ENCODE measurements around the gene LGALS9B.
"Not testable (repeated sequence)": the region's sequence is repeated elsewhere in the genome, so short reads cannot be mapped to it uniquely, and the experiment has no call there.

LGALS9B gene

GRCh38 chr17:20467447-20467846 is at the start of gene LGALS9B:
Gene LGALS9B, minus strand, starts transcription at chr17:20467539. Its CDS starts 69 bp downstream, at chr17:20467470.
- not testable (repeated sequence) for FAIRE-seq

- not testable (repeated sequence) for FAIRE-seq
Measured at GRCh38 chr17:20516986-20517385, 49.6 kb upstream of the LGALS9B start.

- not testable (repeated sequence) for FAIRE-seq
Measured at GRCh38 chr17:20515099-20515498, 47.8 kb upstream of the LGALS9B start.

GRCh38 chr17:20513539-20513938 is 46.2 kb upstream of the LGALS9B start:
- FAIRE-seq: not testable (repeated sequence)

GRCh38 chr17:20512378-20512777 is 45.0 kb upstream of the LGALS9B start:
- not testable (repeated sequence) for FAIRE-seq

- FAIRE-seq: not testable (repeated sequence)
Measured at GRCh38 chr17:20511778-20512177, 44.4 kb upstream of the LGALS9B start.

- not testable (repeated sequence) for FAIRE-seq
Measured at GRCh38 chr17:20505333-20505732, 38.0 kb upstream of the LGALS9B start.

GRCh38 chr17:20504388-20505066 is 37.2 kb upstream of the LGALS9B start:
- FAIRE-seq: not testable (repeated sequence)

GRCh38 chr17:20501896-20502295 is 34.6 kb upstream of the LGALS9B start:
- FAIRE-seq: not testable (repeated sequence)

GRCh38 chr17:20500346-20500745 is 33.0 kb upstream of the LGALS9B start:
- FAIRE-seq: not testable (repeated sequence)

GRCh38 chr17:20495420-20495819 is 28.1 kb upstream of the LGALS9B start:
- FAIRE-seq: not testable (repeated sequence)

- FAIRE-seq: not testable (repeated sequence)
Measured at GRCh38 chr17:20494735-20495134, 27.4 kb upstream of the LGALS9B start.

- FAIRE-seq: not testable (repeated sequence)
Measured at GRCh38 chr17:20494147-20494546, 26.8 kb upstream of the LGALS9B start.

- not testable (repeated sequence) for FAIRE-seq
Measured at GRCh38 chr17:20492971-20493370, 25.6 kb upstream of the LGALS9B start.

GRCh38 chr17:20492099-20492498 is 24.8 kb upstream of the LGALS9B start:
- not testable (repeated sequence) for FAIRE-seq

GRCh38 chr17:20484930-20485329 is 17.6 kb upstream of the LGALS9B start:
- not testable (repeated sequence) for FAIRE-seq

- not testable (repeated sequence) for FAIRE-seq
Measured at GRCh38 chr17:20479889-20480591, 12.7 kb upstream of the LGALS9B start.

- not testable (repeated sequence) for FAIRE-seq
Measured at GRCh38 chr17:20477398-20478071, 10.2 kb upstream of the LGALS9B start.

GRCh38 chr17:20475137-20475831 is 7.9 kb upstream of the LGALS9B start:
- FAIRE-seq: not testable (repeated sequence)

GRCh38 chr17:20474081-20474480 is 6.7 kb upstream of the LGALS9B start:
- FAIRE-seq: not testable (repeated sequence)

GRCh38 chr17:20469946-20470345 is 2.6 kb upstream of the LGALS9B start:
- not testable (repeated sequence) for FAIRE-seq

- not testable (repeated sequence) for FAIRE-seq
Measured at GRCh38 chr17:20469107-20469506, 1.8 kb upstream of the LGALS9B start.

GRCh38 chr17:20466999-20467398 is 340 bp downstream of the LGALS9B start:
- FAIRE-seq: not testable (repeated sequence)
